GM19463 (cell line): ENCODE data around the gene SFXN5.
"Not testable (repeated sequence)": the region's sequence is repeated elsewhere in the genome, so short reads cannot be mapped to it uniquely, and the experiment has no call there.

Experiments used
- ATAC-seq: cut with Tn5 transposase; IDR thresholded peaks from one replicate; pipeline ENCODE4 v1.9.1; 2021; ENCODE audit warnings: mild to moderate bottlenecking, moderate library complexity; ENCODE audit not compliant: unreplicated experiment

The SFXN5 gene

GRCh38 chr2:72914589-72915319 is 156.8 kb downstream of the SFXN5 start:
- ATAC-seq, result no peak

GRCh38 chr2:72914206-72914559 is 157.3 kb downstream of the SFXN5 start:
- no peak for ATAC-seq

GRCh38 chr2:72913486-72914205 is 157.9 kb downstream of the SFXN5 start:
- no peak for ATAC-seq

GRCh38 chr2:72911256-72911655 is 160.3 kb downstream of the SFXN5 start:
- ATAC-seq, result no peak

GRCh38 chr2:72908741-72909140 is 162.8 kb downstream of the SFXN5 start:
- no peak for ATAC-seq

- ATAC-seq, result not testable (repeated sequence)
Measured at GRCh38 chr2:72907369-72907768, 164.1 kb downstream of the SFXN5 start.

GRCh38 chr2:72901426-72901825 is 170.1 kb downstream of the SFXN5 start:
- ATAC-seq, result no peak

GRCh38 chr2:72900191-72900825 is 171.2 kb downstream of the SFXN5 start:
- ATAC-seq, result no peak

GRCh38 chr2:72898585-72898906 is 173.0 kb downstream of the SFXN5 start:
- ATAC-seq, result no peak

- no peak for ATAC-seq
Measured at GRCh38 chr2:72897785-72898584, 173.5 kb downstream of the SFXN5 start.

GRCh38 chr2:72896446-72896845 is 175.1 kb downstream of the SFXN5 start:
- no peak for ATAC-seq

GRCh38 chr2:72895759-72896281 is 175.7 kb downstream of the SFXN5 start:
- no peak for ATAC-seq

GRCh38 chr2:72895154-72895553 is 176.4 kb downstream of the SFXN5 start:
- ATAC-seq, result no peak

GRCh38 chr2:72894514-72894913 is 177.0 kb downstream of the SFXN5 start:
- ATAC-seq, result no peak

GRCh38 chr2:72893594-72894319 is 177.8 kb downstream of the SFXN5 start:
- peak; percentile 50 for ATAC-seq

GRCh38 chr2:72892506-72893173 is 178.9 kb downstream of the SFXN5 start:
- ATAC-seq, result peak; percentile 46
